HCT116 (cell line): ENCODE results near the gene MLH1. TPM values are rescaled to one million over a fixed set of nuclear protein-coding genes. Genes with fewer than 3 reads are reported as not detected.

Source experiments
- ATAC-seq: fragments of 200-7000 bp; cut with Tn5 transposase; 2 replicates; pipeline ENCODE4 v1.9.1; 2020; ENCODE audit warnings: mild to moderate bottlenecking, moderate library complexity
- BruUV-seq: library from RNA; stranded (reverse); fragments of 400-500 nt; replicated peaks from 2 replicates; lab custom pipeline; 2021; lab: Mats Ljungman, UMichigan
- CTCF ChIA-PET: fragments of 300-600 bp; sonication (Branson Sonifier 250); formaldehyde crosslinking; loops from one replicate; lab custom pipeline; 2021; ENCODE audit warnings: antibody characterized with exemption; lab: Charles Lee
- POLR2A ChIA-PET: fragments of 300-600, 350-600 bp; sonication (Branson Sonifier 250); formaldehyde crosslinking; loops from one replicate; lab custom pipeline; 2021; ENCODE audit warnings: antibody characterized with exemption; lab: Charles Lee
- RAD21 ChIA-PET, 2 experiments: fragments of 300-600 bp; sonication (Branson Sonifier 250); formaldehyde crosslinking; loops; one replicate each; lab custom pipeline; 2023; ENCODE audit warnings: low total read pairs in 2 of 2; ENCODE audit not compliant: uncharacterized antibody in 2 of 2, unreplicated experiment in 2 of 2, low non-redundant PET in 1 of 2; lab: Charles Lee
- DNase-seq: peaks from one replicate; pipeline ENCODE4 v3.0.0-alpha.2; 2010; ENCODE audit warnings: low read depth, low spot score
- H2AFZ ChIP-seq: fragments of 200-600 bp; shearing (Covaris generic), sonication (generic); 2 replicates; pipeline ENCODE4 v1.6.1; 2017; ENCODE audit warnings: low read depth, mixed run types, mixed read lengths, antibody characterized with exemption, low read length; ENCODE audit not compliant: poor library complexity, severe bottlenecking
- H3K27ac ChIP-seq: 2 replicates; pipeline ENCODE4 v1.5.1; 2012; ENCODE audit warnings: low read depth, low read length
- H3K27me3 ChIP-seq: fragments of 200-600 bp; sonication (generic); 2 replicates; pipeline ENCODE4 v1.6.1; 2016; ENCODE audit warnings: mixed run types, low read length, mixed read lengths; ENCODE audit not compliant: insufficient read depth
- H3K36me3 ChIP-seq, 2 experiments: fragments of 200-500 bp in 1 of 2; fragments of 200-600 bp in 1 of 2; sonication (Bioruptor generic) in 1 of 2; sonication (generic) in 1 of 2; 2 replicates each; pipeline versions ENCODE4 v1.5.1 to v1.6.1; 2014 to 2016; ENCODE audit warnings: low read length in 2 of 2, inconsistent platforms in 1 of 2, mixed read lengths in 1 of 2, mixed run types in 1 of 2; ENCODE audit not compliant: insufficient read depth in 2 of 2, control insufficient read depth in 1 of 2
- H3K4me1 ChIP-seq, 2 experiments: fragments of 200-600 bp in 1 of 2; sonication (generic) in 1 of 2; 2 replicates each; pipeline versions ENCODE4 v1.5.1 to v1.6.1; 2012 to 2017; ENCODE audit warnings: low read length in 2 of 2, inconsistent platforms in 1 of 2, mild to moderate bottlenecking in 1 of 2, mixed read lengths in 1 of 2, mixed run types in 1 of 2, moderate library complexity in 1 of 2; ENCODE audit not compliant: insufficient read depth in 2 of 2, control insufficient read depth in 1 of 2
- H3K4me2 ChIP-seq: fragments of 200-600 bp; sonication (generic); 2 replicates; pipeline ENCODE4 v1.6.1; 2017; ENCODE audit warnings: mixed run types, low read length, mixed read lengths
- H3K4me3 ChIP-seq, 2 experiments: fragments of 200-600 bp in 1 of 2; sonication (generic) in 1 of 2; replicated peaks in 1 of 2; 2 replicates each; pipeline ENCODE4 v1.5.1; 2011 to 2016; ENCODE audit warnings: low read length in 2 of 2, control low read depth in 1 of 2, low read depth in 1 of 2, mild to moderate bottlenecking in 1 of 2, mixed read lengths in 1 of 2, mixed run types in 1 of 2
- H3K79me2 ChIP-seq: fragments of 200-600 bp; sonication (generic); 2 replicates; pipeline ENCODE4 v1.6.1; 2017; ENCODE audit warnings: mild to moderate bottlenecking, mixed run types, low read length, moderate library complexity, mixed read lengths; ENCODE audit not compliant: insufficient read depth
- H3K9ac ChIP-seq: fragments of 200-600 bp; sonication (generic); 2 replicates; pipeline ENCODE4 v1.6.1; 2016; ENCODE audit warnings: low read length, mixed read lengths
- H3K9me2 ChIP-seq: fragments of 200-600 bp; sonication (generic), shearing (Covaris generic); 2 replicates; pipeline ENCODE4 v1.6.1; 2017; ENCODE audit warnings: mixed run types, mild to moderate bottlenecking, moderate library complexity; ENCODE audit not compliant: insufficient read depth
- H3K9me3 ChIP-seq, 2 experiments: fragments of 200-500 bp in 1 of 2; fragments of 200-600 bp in 1 of 2; sonication (Bioruptor generic) in 1 of 2; sonication (generic) in 1 of 2; 2 replicates each; pipeline ENCODE4 v1.6.1; 2014 to 2017; ENCODE audit warnings: low read length in 2 of 2, mixed read lengths in 2 of 2, inconsistent platforms in 1 of 2, low read depth in 1 of 2, mild to moderate bottlenecking in 1 of 2, mixed run types in 1 of 2, moderate library complexity in 1 of 2; ENCODE audit not compliant: control insufficient read depth in 1 of 2, insufficient read depth in 1 of 2
- H4K20me1 ChIP-seq: fragments of 200-600 bp; sonication (generic), shearing (Covaris generic); 2 replicates; pipeline ENCODE4 v1.6.1; 2017; ENCODE audit warnings: mixed run types, mild to moderate bottlenecking, moderate library complexity; ENCODE audit not compliant: insufficient read depth
- CEBPB ChIP-seq: IDR thresholded peaks from 2 replicates; pipeline ENCODE4 v1.6.1; 2012; ENCODE audit warnings: low read depth
- EGR1 ChIP-seq: IDR thresholded peaks from 2 replicates; pipeline ENCODE4 v1.6.1; 2012; ENCODE audit warnings: low read depth
- EZH2 ChIP-seq: fragments of 200-600 bp; sonication (generic); IDR thresholded peaks from 2 replicates; pipeline ENCODE4 v1.6.1; 2017; ENCODE audit warnings: antibody characterized with exemption, mixed run types
- RAD21 ChIP-seq: IDR thresholded peaks from 2 replicates; pipeline ENCODE4 v1.6.1; 2012; ENCODE audit warnings: low read depth, mild to moderate bottlenecking
- intact Hi-C: fragments of 100-400 bp; cut with micrococcal nuclease; formaldehyde crosslinking; loops from 2 replicates; pipeline ENCODE4 v1.10.0; 2022
- total RNA-seq: library from RNA; stranded (reverse); gene quantifications from one replicate; pipeline ENCODE4 v1.2.1, GENCODE V29; 2021; ENCODE audit not compliant: unreplicated experiment
- TF ChIP-seq, protein P1 (sequence below): IDR thresholded peaks from 2 replicates; pipeline ENCODE4 v1.6.1; 2012; ENCODE audit warnings: low read depth
- TF ChIP-seq, protein P2 (sequence below): IDR thresholded peaks from 2 replicates; pipeline ENCODE4 v1.6.1; 2012

MLH1 gene
- total RNA-seq, 1 experiment from 2014 or later = 9.6 TPM

DNA sequence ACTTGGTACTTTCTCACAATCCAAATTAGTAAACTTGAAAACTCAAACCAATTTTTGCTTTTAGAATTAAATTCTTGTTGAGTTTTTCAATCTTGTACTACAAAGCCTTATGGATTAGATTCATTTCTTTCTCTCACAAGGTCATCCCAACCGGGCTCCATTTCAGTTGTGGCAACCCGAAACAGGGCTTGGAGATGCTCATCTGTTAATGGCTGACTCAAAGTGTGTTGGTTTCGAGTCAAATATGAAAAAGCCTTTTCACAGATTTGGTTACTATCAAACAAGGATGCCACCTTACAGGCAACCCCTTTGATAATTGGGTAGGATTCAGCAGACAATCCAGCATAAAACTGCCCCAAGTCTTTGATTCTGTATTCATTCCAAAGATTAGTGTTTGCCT is 2.2 kb upstream of the MLH1 start:
- Histone ChIP-seq H3K9me2 (no peaks in the 10 kb centered on the region), H3K9ac (no peak overlapping the region), H3K36me3 (peaks cover 3 to 10% of the 10 kb centered on the region in 2 experiments; a peak in 2 of 4 replicates), H3K27me3 (no peaks in the 10 kb centered on the region), H3K9me3 (no peaks in the 10 kb centered on the region), H3K4me2 (no peak overlapping the region; the same call in 1 of the 2 replicates), H4K20me1 (no peaks in the 10 kb centered on the region), H3K79me2 (peaks cover 48% of the 10 kb centered on the region), H3K4me1 (peaks cover 4 to 21% of the 10 kb centered on the region in 2 experiments; a peak in 2 of 4 replicates), H3K27ac (no peak overlapping the region), H3K4me3 (no peak overlapping the region), H2AFZ (no peak overlapping the region)
- ChIA-PET RAD21 (no interaction called here), POLR2A (no interaction called here), CTCF (interaction anchor here (2.2 kb wide), 1 partner anchor 33 kb away, joined by 14 read pairs; no protein-coding TSS in a partner anchor)
- TF ChIP-seq, protein P1, sequence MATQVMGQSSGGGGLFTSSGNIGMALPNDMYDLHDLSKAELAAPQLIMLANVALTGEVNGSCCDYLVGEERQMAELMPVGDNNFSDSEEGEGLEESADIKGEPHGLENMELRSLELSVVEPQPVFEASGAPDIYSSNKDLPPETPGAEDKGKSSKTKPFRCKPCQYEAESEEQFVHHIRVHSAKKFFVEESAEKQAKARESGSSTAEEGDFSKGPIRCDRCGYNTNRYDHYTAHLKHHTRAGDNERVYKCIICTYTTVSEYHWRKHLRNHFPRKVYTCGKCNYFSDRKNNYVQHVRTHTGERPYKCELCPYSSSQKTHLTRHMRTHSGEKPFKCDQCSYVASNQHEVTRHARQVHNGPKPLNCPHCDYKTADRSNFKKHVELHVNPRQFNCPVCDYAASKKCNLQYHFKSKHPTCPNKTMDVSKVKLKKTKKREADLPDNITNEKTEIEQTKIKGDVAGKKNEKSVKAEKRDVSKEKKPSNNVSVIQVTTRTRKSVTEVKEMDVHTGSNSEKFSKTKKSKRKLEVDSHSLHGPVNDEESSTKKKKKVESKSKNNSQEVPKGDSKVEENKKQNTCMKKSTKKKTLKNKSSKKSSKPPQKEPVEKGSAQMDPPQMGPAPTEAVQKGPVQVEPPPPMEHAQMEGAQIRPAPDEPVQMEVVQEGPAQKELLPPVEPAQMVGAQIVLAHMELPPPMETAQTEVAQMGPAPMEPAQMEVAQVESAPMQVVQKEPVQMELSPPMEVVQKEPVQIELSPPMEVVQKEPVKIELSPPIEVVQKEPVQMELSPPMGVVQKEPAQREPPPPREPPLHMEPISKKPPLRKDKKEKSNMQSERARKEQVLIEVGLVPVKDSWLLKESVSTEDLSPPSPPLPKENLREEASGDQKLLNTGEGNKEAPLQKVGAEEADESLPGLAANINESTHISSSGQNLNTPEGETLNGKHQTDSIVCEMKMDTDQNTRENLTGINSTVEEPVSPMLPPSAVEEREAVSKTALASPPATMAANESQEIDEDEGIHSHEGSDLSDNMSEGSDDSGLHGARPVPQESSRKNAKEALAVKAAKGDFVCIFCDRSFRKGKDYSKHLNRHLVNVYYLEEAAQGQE = no peak
- TF ChIP-seq, protein P2, sequence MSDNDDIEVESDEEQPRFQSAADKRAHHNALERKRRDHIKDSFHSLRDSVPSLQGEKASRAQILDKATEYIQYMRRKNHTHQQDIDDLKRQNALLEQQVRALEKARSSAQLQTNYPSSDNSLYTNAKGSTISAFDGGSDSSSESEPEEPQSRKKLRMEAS = no peak
- TF ChIP-seq CEBPB = no peak
- no peak for TF ChIP-seq RAD21
- TF ChIP-seq EGR1 = no peak
- no peak for TF ChIP-seq EZH2
- ATAC-seq = no peak
- BruUV-seq = no TSS peak
- DNase-seq = no peak
- intact Hi-C loops = loop anchor here (10.0 kb wide), 1 partner anchor 224 kb away; no protein-coding TSS in a partner anchor
